ENCODE data around the gene MBLAC2. TPM values are rescaled to one million over a fixed set of nuclear protein-coding genes. Genes with fewer than 3 reads are reported as not detected.

The MBLAC2 gene
- polyA plus RNA-seq, 1 of the 3 experiments (the other 2 are of a cell fraction) = 2.0 TPM

- Histone ChIP-seq H3K4me3 (ENCODE audit: low read depth in 2 of 2, low read length in 1 of 2) (no peak overlapping the region), H3K79me2 (ENCODE audit: insufficient read depth) (no peaks in the 10 kb centered on the region), H3K36me3 (replicated peaks in 1 of 2; ENCODE audit: control insufficient read depth in 1 of 2, insufficient read depth in 2 of 2, low read length in 1 of 2) (no peaks in the 10 kb centered on the region), H3K9ac (no peak overlapping the region), H3K9me2 (no peaks in the 10 kb centered on the region), H3K27me3 (ENCODE audit: insufficient read depth) (no peaks in the 10 kb centered on the region), H3K27ac (ENCODE audit: low read depth in 2 of 2, low read length in 1 of 2) (no peak overlapping the region), H3K4me2 (no peak overlapping the region), H3K9me3 (no peaks in the 10 kb centered on the region), H3F3A (replicated peaks; ENCODE audit: insufficient read depth) (no peaks in the 10 kb centered on the region), H4K20me1 (ENCODE audit: insufficient read depth) (no peaks in the 10 kb centered on the region), H2AFZ (ENCODE audit: low read depth) (no peak overlapping the region), H3K4me1 (ENCODE audit: control insufficient read depth in 1 of 2, insufficient read depth in 2 of 2, low read depth in 1 of 2, low read length in 1 of 2) (no peaks in the 10 kb centered on the region)
- ChIA-PET POLR2A (no interaction called here), CTCF (interaction anchor here (1.6 kb wide), 1 partner anchor 10 kb away, joined by 5 read pairs; no protein-coding TSS in a partner anchor)
- TF ChIP-seq SMC3 (IDR thresholded peaks at IDR 0.05; ENCODE audit: low read depth, low read length) (no peak), RFX5 (IDR thresholded peaks at IDR 0.05; ENCODE audit: low read length) (no peak)
- no peak for DNase-seq
- 74% methylated on average over 1 of the region's 1 CpG for WGBS (ENCODE audit: low lambda C conversion rate)
Measured at GRCh38 chr5:90424245-90424644, 50.3 kb downstream of the MBLAC2 start.

DNA sequence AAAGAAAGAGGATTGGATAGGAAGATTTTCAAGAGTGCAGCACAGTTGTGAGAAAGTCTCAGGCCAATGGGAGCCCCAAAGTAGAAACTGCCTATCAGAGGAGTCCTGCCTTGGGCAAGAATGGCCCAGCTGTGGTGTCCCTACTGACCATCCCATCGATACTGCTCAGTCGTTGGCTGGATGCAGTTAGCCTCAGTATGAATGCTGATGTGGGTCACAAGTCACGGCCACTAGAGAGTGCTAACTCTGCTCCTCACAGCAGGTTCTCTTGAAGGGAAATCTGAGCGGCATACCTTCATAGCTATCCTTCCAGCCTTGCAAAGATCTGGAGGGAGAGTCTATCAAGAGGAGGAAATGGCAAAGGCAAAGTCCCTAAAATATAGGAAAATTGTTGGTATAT is 53.4 kb downstream of the MBLAC2 start:
- ChIA-PET CTCF (interaction anchor here (0.9 to 3.1 kb wide), 6 partner anchors 9 to 363 kb away, joined by 3 to 10 read pairs (median 6); no protein-coding TSS in a partner anchor), POLR2A (no interaction called here)
- H3K4me2 ChIP-seq = no peak overlapping the region
- no peaks in the 10 kb centered on the region for H4K20me1 ChIP-seq (ENCODE audit: insufficient read depth)
- H3K4me3 ChIP-seq (ENCODE audit: low read depth in 2 of 2, low read length in 1 of 2) = no peak overlapping the region
- H3K4me1 ChIP-seq (ENCODE audit: control insufficient read depth in 1 of 2, insufficient read depth in 2 of 2, low read depth in 1 of 2, low read length in 1 of 2) = no peaks in the 10 kb centered on the region
- H3K9ac ChIP-seq = no peak overlapping the region
- no peaks in the 10 kb centered on the region for H3K36me3 ChIP-seq (replicated peaks in 1 of 2; ENCODE audit: control insufficient read depth in 1 of 2, insufficient read depth in 2 of 2, low read length in 1 of 2)
- no peaks in the 10 kb centered on the region for H3K27me3 ChIP-seq (ENCODE audit: insufficient read depth)
- TF ChIP-seq, protein P1, sequence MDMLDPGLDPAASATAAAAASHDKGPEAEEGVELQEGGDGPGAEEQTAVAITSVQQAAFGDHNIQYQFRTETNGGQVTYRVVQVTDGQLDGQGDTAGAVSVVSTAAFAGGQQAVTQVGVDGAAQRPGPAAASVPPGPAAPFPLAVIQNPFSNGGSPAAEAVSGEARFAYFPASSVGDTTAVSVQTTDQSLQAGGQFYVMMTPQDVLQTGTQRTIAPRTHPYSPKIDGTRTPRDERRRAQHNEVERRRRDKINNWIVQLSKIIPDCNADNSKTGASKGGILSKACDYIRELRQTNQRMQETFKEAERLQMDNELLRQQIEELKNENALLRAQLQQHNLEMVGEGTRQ (IDR thresholded peaks at IDR 0.05; ENCODE audit: borderline replicate concordance, low read depth, low read length) = no peak
- TF ChIP-seq TEAD4 (IDR thresholded peaks at IDR 0.05; ENCODE audit: borderline replicate concordance, insufficient read depth) (no peak), FOXJ3 (CRISPR knock-in tag; IDR thresholded peaks at IDR 0.05) (no peak), CHD2 (IDR thresholded peaks at IDR 0.05; ENCODE audit: low read length, partially characterized antibody) (no peak), POLR2AphosphoS5 (IDR thresholded peaks at IDR 0.05; ENCODE audit: low read depth, low read length) (no peak), USF1 (IDR thresholded peaks at IDR 0.05; ENCODE audit: borderline replicate concordance, low read depth) (no peak), GATA2 (CRISPR knock-in tag; IDR thresholded peaks at IDR 0.05) (no peak), NFIC (IDR thresholded peaks at IDR 0.05; ENCODE audit: borderline replicate concordance) (no peak), SMC3 (IDR thresholded peaks at IDR 0.05; ENCODE audit: low read depth, low read length) (no peak), JUND (IDR thresholded peaks at IDR 0.05) (no peak), ZBTB33 (IDR thresholded peaks at IDR 0.05; ENCODE audit: borderline replicate concordance, low read depth) (no peak), TCF12 (IDR thresholded peaks at IDR 0.05) (no peak), EP300 (IDR thresholded peaks at IDR 0.05; ENCODE audit: borderline replicate concordance in 1 of 2, low read depth in 1 of 2, low read length in 1 of 2) (no peak), RFX5 (IDR thresholded peaks at IDR 0.05; ENCODE audit: low read length) (no peak), ELF1 (IDR thresholded peaks at IDR 0.05) (no peak), RAD21 (IDR thresholded peaks at IDR 0.05; ENCODE audit: low read length) (no peak), YY1 (IDR thresholded peaks at IDR 0.05; ENCODE audit: low read depth) (no peak), PBX3 (IDR thresholded peaks at IDR 0.05) (no peak)
- no peak for DNase-seq
- no peak overlapping the region for H3K27ac ChIP-seq (ENCODE audit: low read depth in 2 of 2, low read length in 1 of 2)
- 40% methylated on average over 4 of the region's 4 CpGs for WGBS (ENCODE audit: low lambda C conversion rate)
- H3K9me2 ChIP-seq = no peaks in the 10 kb centered on the region
- no peak overlapping the region for H2AFZ ChIP-seq (ENCODE audit: low read depth)
- no peaks in the 10 kb centered on the region for H3F3A ChIP-seq (replicated peaks; ENCODE audit: insufficient read depth)
- H3K79me2 ChIP-seq (ENCODE audit: insufficient read depth) = no peaks in the 10 kb centered on the region
- H3K9me3 ChIP-seq = no peaks in the 10 kb centered on the region

All from SK-N-SH (cell line).